GM23338 (cell line): ENCODE results near the gene EYA2. TPM values are rescaled to one million over a fixed set of nuclear protein-coding genes. Genes with fewer than 3 reads are reported as not detected.

Experiments used
- ATAC-seq: fragments of 200-7000 bp; cut with Tn5 transposase; 3 replicates; pipeline ENCODE4 v1.9.1; 2020
- DNase-seq: peaks from one replicate; pipeline ENCODE4 v3.0.0-alpha.2; 2015; ENCODE audit warnings: low spot score
- H2AFZ ChIP-seq: fragments of 200-600 bp; sonication (generic); 2 replicates; pipeline ENCODE4 v1.8.0; 2016; ENCODE audit warnings: antibody characterized with exemption, mild to moderate bottlenecking, moderate library complexity
- H3F3A ChIP-seq: fragments of 200-600 bp; sonication (generic); replicated peaks from 2 replicates; pipeline ENCODE4 v1.8.0; 2017; ENCODE audit warnings: antibody characterized with exemption, mixed run types, low read depth
- H3K27ac ChIP-seq: fragments of 200-600 bp; sonication (generic); 2 replicates; pipeline ENCODE4 v1.6.1; 2016; ENCODE audit warnings: low read depth
- H3K27me3 ChIP-seq: fragments of 200-600 bp; sonication (generic); 2 replicates; pipeline ENCODE4 v1.8.0; 2016; ENCODE audit warnings: mild to moderate bottlenecking, mixed run types, moderate library complexity; ENCODE audit not compliant: insufficient read depth
- H3K36me3 ChIP-seq: fragments of 200-600 bp; sonication (generic); 2 replicates; pipeline ENCODE4 v1.8.0; 2016; ENCODE audit warnings: mild to moderate bottlenecking; ENCODE audit not compliant: insufficient read depth
- H3K4me1 ChIP-seq: fragments of 200-600 bp; sonication (generic); 2 replicates; pipeline ENCODE4 v1.8.0; 2016; ENCODE audit warnings: mild to moderate bottlenecking, moderate library complexity; ENCODE audit not compliant: insufficient read depth
- H3K4me2 ChIP-seq: fragments of 200-600 bp; sonication (generic); 2 replicates; pipeline ENCODE4 v1.7.1; 2017; ENCODE audit warnings: mixed run types
- H3K4me3 ChIP-seq: fragments of 200-600 bp; sonication (generic); 2 replicates; pipeline ENCODE4 v1.6.1; 2016; ENCODE audit warnings: mixed run types
- H3K79me2 ChIP-seq: fragments of 200-600 bp; sonication (generic); replicated peaks from 2 replicates; pipeline ENCODE4 v1.8.0; 2017; ENCODE audit warnings: mild to moderate bottlenecking; ENCODE audit not compliant: insufficient read depth
- H3K9me2 ChIP-seq: fragments of 200-600 bp; sonication (generic); 2 replicates; pipeline ENCODE4 v1.8.0; 2017; ENCODE audit not compliant: insufficient read depth
- H4K20me1 ChIP-seq: fragments of 200-600 bp; sonication (generic); replicated peaks from 2 replicates; pipeline ENCODE4 v1.8.0; 2017; ENCODE audit warnings: mild to moderate bottlenecking; ENCODE audit not compliant: insufficient read depth
- H3K27ac Mint-ChIP-seq: 2 replicates; pipeline ENCODE4 v1.8.0; 2020; ENCODE audit warnings: inconsistent platforms, mild to moderate bottlenecking, moderate library complexity, mixed read lengths
- H3K27me3 Mint-ChIP-seq: 3 replicates; pipeline ENCODE4 v1.8.0; 2022; ENCODE audit warnings: low read depth, mild to moderate bottlenecking, moderate library complexity, mixed read lengths, inconsistent platforms; ENCODE audit not compliant: insufficient read depth, poor library complexity
- H3K36me3 Mint-ChIP-seq: 3 replicates; pipeline ENCODE4 v1.8.0; 2021; ENCODE audit warnings: low read depth, mild to moderate bottlenecking, inconsistent platforms, moderate library complexity, mixed read lengths
- H3K4me1 Mint-ChIP-seq: 3 replicates; pipeline ENCODE4 v1.8.0; 2020; ENCODE audit warnings: mild to moderate bottlenecking, inconsistent platforms, mixed read lengths
- H3K4me3 Mint-ChIP-seq: 3 replicates; pipeline ENCODE4 v1.8.0; 2021; ENCODE audit warnings: moderate library complexity, mild to moderate bottlenecking, inconsistent platforms, mixed read lengths
- H3K9me3 Mint-ChIP-seq: 3 replicates; pipeline ENCODE4 v1.8.0; 2020; ENCODE audit warnings: moderate library complexity, mild to moderate bottlenecking, inconsistent platforms, mixed read lengths
- CREB1 ChIP-seq: fragments of 250-450 bp; sonication (Bioruptor Pico); IDR thresholded peaks from 2 replicates; pipeline ENCODE4 v1.5.0; 2020; ENCODE audit warnings: low read depth, mild to moderate bottlenecking, moderate library complexity
- CTCF ChIP-seq, 2 experiments: fragments of 200-600 bp in 1 of 2; sonication (generic) in 1 of 2; conservative IDR thresholded peaks; 2 replicates each; pipeline versions ENCODE4 v1.5.1 to v1.6.1; 2016 to 2017; ENCODE audit warnings: antibody characterized with exemption in 2 of 2, low read depth in 2 of 2, mild to moderate bottlenecking in 2 of 2, moderate library complexity in 1 of 2
- ETS1 ChIP-seq: IDR thresholded peaks from 2 replicates; pipeline ENCODE4 v1.6.1; 2016; ENCODE audit warnings: antibody characterized with exemption
- EZH2 ChIP-seq: fragments of 200-600 bp; sonication (generic); IDR thresholded peaks from one replicate; pipeline ENCODE4 v1.8.0; 2017; ENCODE audit warnings: antibody characterized with exemption, mild to moderate bottlenecking, low read depth; ENCODE audit not compliant: unreplicated experiment
- EZH2phosphoT487 ChIP-seq: fragments of 200-600 bp; sonication (generic); IDR thresholded peaks from one replicate; pipeline ENCODE4 v1.8.1; 2018; ENCODE audit warnings: antibody characterized with exemption; ENCODE audit not compliant: unreplicated experiment
- JUNB ChIP-seq: IDR thresholded peaks from one replicate; pipeline ENCODE4 v1.6.1; 2016; ENCODE audit warnings: antibody characterized with exemption; ENCODE audit not compliant: unreplicated experiment
- NANOG ChIP-seq: IDR thresholded peaks from 2 replicates; pipeline ENCODE4 v1.6.1; 2016; ENCODE audit warnings: antibody characterized with exemption, borderline replicate concordance
- POLR2AphosphoS5 ChIP-seq: IDR thresholded peaks from 2 replicates; pipeline ENCODE4 v1.6.1; 2016; ENCODE audit warnings: antibody characterized with exemption, low read depth
- REST ChIP-seq: IDR thresholded peaks from one replicate; pipeline ENCODE4 v1.6.1; 2018; ENCODE audit warnings: antibody characterized with exemption; ENCODE audit not compliant: unreplicated experiment
- STAT1 ChIP-seq: IDR thresholded peaks from one replicate; pipeline ENCODE4 v1.6.1; 2016; ENCODE audit warnings: antibody characterized with exemption; ENCODE audit not compliant: unreplicated experiment
- ZNF114 ChIP-seq: fragments of 250-450 bp; sonication (Bioruptor Pico); IDR thresholded peaks from 2 replicates; pipeline ENCODE4 v1.5.0; 2020; ENCODE audit warnings: mild to moderate bottlenecking, moderate library complexity
- ZNF331 ChIP-seq: fragments of 250-450 bp; sonication (Bioruptor Pico); IDR thresholded peaks from 2 replicates; pipeline ENCODE4 v1.5.0; 2020; ENCODE audit warnings: low read depth, mild to moderate bottlenecking, moderate library complexity
- ZNF462 ChIP-seq: fragments of 250-450 bp; sonication (Bioruptor Pico); IDR thresholded peaks from 2 replicates; pipeline ENCODE4 v1.5.0; 2020; ENCODE audit warnings: mild to moderate bottlenecking, moderate library complexity
- polyA plus RNA-seq: library from polyadenylated mRNA; unstranded; fragments of >200 nt; fragmentation: Nextera tagmentation; extraction: Ambion mirVana; gene quantifications from 2 replicates; pipeline ENCODE4 v1.2.1, GENCODE V29; 2016
- total RNA-seq: library from RNA; depleted of rRNA; stranded (reverse); fragments of >200 nt; shearing (Covaris generic); gene quantifications from 2 replicates; pipeline ENCODE4 v1.2.3, GENCODE V29; 2014

EYA2 gene
- total and polyA plus RNA-seq, 2 experiments from 2014 or later: 0.50 to 0.56 TPM

- Mint-ChIP-seq H3K9me3 (peaks cover 24% of the 10 kb centered on the region), H3K36me3 (peaks cover 5% of the 10 kb centered on the region; the same call in 2 of the 3 replicates), H3K4me3 (no peak overlapping the region), H3K4me1 (no peaks in the 10 kb centered on the region), H3K27ac (no peak overlapping the region), H3K27me3 (peaks cover 2% of the 10 kb centered on the region)
- H3K4me1 ChIP-seq: no peaks in the 10 kb centered on the region
- no peak overlapping the region for H2AFZ ChIP-seq
- no peak for TF ChIP-seq STAT1
- no peak for TF ChIP-seq REST
- no peak for TF ChIP-seq CREB1 (CRISPR knock-in tag)
- TF ChIP-seq ETS1: no peak
- no peak for TF ChIP-seq POLR2AphosphoS5
- no peak for TF ChIP-seq NANOG
- TF ChIP-seq EZH2: no peak
- no peak for TF ChIP-seq CTCF (conservative IDR thresholded peaks at IDR 0.05; ENCODE audit: low read depth in 2 of 2)
- no peak for TF ChIP-seq ZNF331
- TF ChIP-seq ZNF462: no peak
- TF ChIP-seq EZH2phosphoT487: no peak
- TF ChIP-seq JUNB: no peak
- no peak for TF ChIP-seq ZNF114 (CRISPR knock-in tag)
- ATAC-seq (no peak), DNase-seq (no peak)
- H3K4me3 ChIP-seq: no peak overlapping the region
- no peaks in the 10 kb centered on the region for H3K27me3 ChIP-seq
- H4K20me1 ChIP-seq: no peaks in the 10 kb centered on the region
- no peak overlapping the region for H3K27ac ChIP-seq
- H3F3A ChIP-seq: no peaks in the 10 kb centered on the region
- no peaks in the 10 kb centered on the region; the same call in 1 of the 2 replicates for H3K36me3 ChIP-seq
- H3K79me2 ChIP-seq: no peaks in the 10 kb centered on the region
- H3K4me2 ChIP-seq: no peak overlapping the region
- H3K9me2 ChIP-seq: no peaks in the 10 kb centered on the region
Measured at GRCh38 chr20:47073766-47074475, 179.3 kb downstream of the EYA2 start.
